ENCODE results near the gene WDR41. TPM values are rescaled to one million over a fixed set of nuclear protein-coding genes. Genes with fewer than 3 reads are reported as not detected.

WDR41 gene
- total RNA-seq, 1 experiment from 2014 or later: 43.6 TPM

- Histone ChIP-seq H3K18ac (ENCODE audit: insufficient read length, low read depth, low read length) (no peak overlapping the region), H3K4me1 (ENCODE audit: insufficient read depth, low read length) (no peaks in the 10 kb centered on the region), H3K9ac (ENCODE audit: extremely low read depth, insufficient read length, low read length) (no peak overlapping the region), H3K23me2 (ENCODE audit: insufficient read length, low read depth, low read length, poor library complexity, severe bottlenecking) (no peaks in the 10 kb centered on the region), H2AFZ (ENCODE audit: low read length) (no peak overlapping the region), H4K8ac (replicated peaks; ENCODE audit: insufficient read length, low read depth, low read length) (no peak overlapping the region), H4K20me1 (ENCODE audit: control insufficient read depth, insufficient read depth, insufficient read length) (no peaks in the 10 kb centered on the region), H3K56ac (ENCODE audit: insufficient read length, low read depth, low read length) (no peak overlapping the region), H2BK5ac (ENCODE audit: insufficient read length, low read length) (no peak overlapping the region), H2BK12ac (ENCODE audit: insufficient read length, low read depth, low read length) (no peak overlapping the region), H3K79me2 (ENCODE audit: insufficient read depth, low read length) (no peaks in the 10 kb centered on the region), H3K79me1 (ENCODE audit: insufficient read depth, low read depth, low read length, poor library complexity, severe bottlenecking) (no peaks in the 10 kb centered on the region), H3K4ac (ENCODE audit: low read depth, low read length) (no peak overlapping the region), H4K91ac (ENCODE audit: insufficient read length, low read depth, low read length) (no peak overlapping the region), H2AK5ac (ENCODE audit: insufficient read length, low read length) (no peak overlapping the region), H3K4me2 (ENCODE audit: insufficient read depth, insufficient read length, low read length) (no peak overlapping the region), H3K14ac (ENCODE audit: insufficient read depth, low read length) (no peak overlapping the region), H2BK15ac (ENCODE audit: low read depth, low read length) (no peak overlapping the region), H3T11ph (ENCODE audit: low read length) (no peak overlapping the region), H3K9me3 (ENCODE audit: control insufficient read depth, low read depth, low read length) (no peaks in the 10 kb centered on the region), H3K23ac (ENCODE audit: insufficient read length, low read depth, low read length) (no peak overlapping the region), H4K5ac (ENCODE audit: insufficient read length, low read depth, low read length) (no peak overlapping the region), H3K27ac (ENCODE audit: insufficient read length, low read depth, low read length) (no peak overlapping the region), H3K27me3 (ENCODE audit: insufficient read depth, low read length) (no peaks in the 10 kb centered on the region), H2BK120ac (ENCODE audit: low read depth, low read length, poor library complexity, severe bottlenecking) (no peak overlapping the region), H2BK20ac (ENCODE audit: low read depth, low read length, poor library complexity, severe bottlenecking) (no peak overlapping the region)
- H3K27ac Mint-ChIP-seq: no peak overlapping the region; a peak in 1 of 7 replicates
- H3K4me1 Mint-ChIP-seq: peaks cover 0 to 9% of the 10 kb centered on the region in 2 experiments; a peak in 3 of 4 replicates
- peaks cover 0 to 3% of the 10 kb centered on the region in 2 experiments; a peak in 1 of 5 replicates for H3K9me3 Mint-ChIP-seq
- no CpG with 5 or more reads among the region's 3 CpGs for WGBS (ENCODE audit: extremely low coverage, insufficient read length, low lambda C conversion rate)
- H3K4me3 Mint-ChIP-seq: no peak overlapping the region
- no peaks in the 10 kb centered on the region for H3K27me3 Mint-ChIP-seq (ENCODE audit: low read depth)
- no peak for DNase-seq
- H3K36me3 Mint-ChIP-seq (ENCODE audit: insufficient read depth in 1 of 3, low read depth in 3 of 3): peaks cover 0 to 3% (median 0%) of the 10 kb centered on the region in 3 experiments; a peak in 2 of 7 replicates
- TF ChIP-seq CTCF (conservative IDR thresholded peaks at IDR 0.05): no peak
Observed at GRCh38 chr5:77394064-77394715, 97.9 kb downstream of the WDR41 start.
